GM19035 (cell line): Measurements from ENCODE around the gene COPA.
A peak's percentile ranks its signal among the peaks of the same experiment; 100 is the strongest.

ENCODE experiments used
- ATAC-seq: cut with Tn5 transposase; IDR thresholded peaks from one replicate; pipeline ENCODE4 v1.9.1; 2021; ENCODE audit not compliant: unreplicated experiment

Gene COPA

GRCh38 chr1:160363010-160363409 is 20.0 kb upstream of the COPA start:
- no peak for ATAC-seq

GRCh38 chr1:160362168-160362957 is 19.3 kb upstream of the COPA start:
- ATAC-seq = no peak

GRCh38 chr1:160361814-160362167 is 18.7 kb upstream of the COPA start:
- ATAC-seq = no peak

GRCh38 chr1:160361199-160361598 is 18.1 kb upstream of the COPA start:
- ATAC-seq = no peak

- ATAC-seq = no peak
These were observed 17.2 kb upstream of the COPA start for GRCh38 chr1:160360227-160360695.

- ATAC-seq = no peak
These were observed 16.6 kb upstream of the COPA start for GRCh38 chr1:160359559-160360226.

GRCh38 chr1:160358073-160358472 is 15.0 kb upstream of the COPA start:
- no peak for ATAC-seq

GRCh38 chr1:160357286-160358002 is 14.4 kb upstream of the COPA start:
- no peak for ATAC-seq

GRCh38 chr1:160354388-160354985 is 11.4 kb upstream of the COPA start:
- no peak for ATAC-seq

- ATAC-seq = no peak
These were observed 10.2 kb upstream of the COPA start for GRCh38 chr1:160353223-160353622.

- ATAC-seq = no peak
These were observed 9.5 kb upstream of the COPA start for GRCh38 chr1:160352555-160352954.

GRCh38 chr1:160351629-160352028 is 8.6 kb upstream of the COPA start:
- no peak for ATAC-seq

GRCh38 chr1:160346958-160347357 is 3.9 kb upstream of the COPA start:
- peak; percentile 40 for ATAC-seq

GRCh38 chr1:160346463-160346862 is 3.4 kb upstream of the COPA start:
- no peak for ATAC-seq

GRCh38 chr1:160344936-160345335 is 1.9 kb upstream of the COPA start:
- no peak for ATAC-seq

- ATAC-seq = no peak
These were observed 1.2 kb upstream of the COPA start for GRCh38 chr1:160344241-160344640.

- ATAC-seq = peak; percentile 12
These were observed 524 bp downstream of the COPA start for GRCh38 chr1:160342526-160342925.

GRCh38 chr1:160340866-160341265 is 2.2 kb downstream of the COPA start:
- no peak for ATAC-seq

GRCh38 chr1:160340146-160340545 is 2.9 kb downstream of the COPA start:
- ATAC-seq = no peak

GRCh38 chr1:160338580-160338979 is 4.5 kb downstream of the COPA start:
- ATAC-seq = no peak

GRCh38 chr1:160332516-160332915 is 10.5 kb downstream of the COPA start:
- ATAC-seq = no peak
